Tibial nerve (tissue), 4 donors: ENCODE measurements around the gene GRPEL2. TPM values are rescaled to one million over a fixed set of nuclear protein-coding genes. Genes with fewer than 3 reads are reported as not detected.

Experiments used
- DNase-seq, 2 donors: peaks; one replicate each; pipeline ENCODE4 v3.0.0-alpha.2; 2019; ENCODE audit warnings: low spot score in 2 of 2
- H3K27ac ChIP-seq, 4 donors: fragments of 200-600 bp; sonication (generic) in 3 of 4; one replicate each; pipeline ENCODE4 v1.5.1; 2017 to 2019; ENCODE audit warnings: mild to moderate bottlenecking in 1 of 4
- H3K27me3 ChIP-seq, 2 donors: fragments of 200-600 bp; sonication (generic) in 1 of 2; one replicate each; pipeline versions ENCODE4 v1.5.1 to v1.6.0; 2017 to 2019
- H3K36me3 ChIP-seq, 3 donors: fragments of 200-600 bp; sonication (generic); one replicate each; pipeline ENCODE4 v1.5.1; 2018 to 2019
- H3K4me1 ChIP-seq, 4 donors: fragments of 200-600 bp; sonication (generic) in 3 of 4; one replicate each; pipeline ENCODE4 v1.5.1; 2017 to 2019
- H3K4me3 ChIP-seq, 4 donors: fragments of 200-600 bp; sonication (generic) in 3 of 4; one replicate each; pipeline ENCODE4 v1.5.1; 2017 to 2019; ENCODE audit warnings: mild to moderate bottlenecking in 1 of 4, moderate library complexity in 1 of 4
- H3K9me3 ChIP-seq, 4 donors: fragments of 200-600 bp; sonication (generic) in 3 of 4; one replicate each; pipeline ENCODE4 v1.5.1; 2017 to 2019
- CTCF ChIP-seq, 5 experiments: fragments of 200-600 bp in 3 of 5; fragments of 450-650 bp in 2 of 5; sonication (generic) in 3 of 5; IDR thresholded peaks; one replicate each; pipeline ENCODE4 v1.5.1; 2016 to 2019; ENCODE audit warnings: antibody characterized with exemption in 5 of 5, mild to moderate bottlenecking in 3 of 5, moderate library complexity in 2 of 5
- EP300 ChIP-seq, 2 donors: sonication (generic); formaldehyde crosslinking; IDR thresholded peaks; one replicate each; pipeline ENCODE4 v1.6.1; 2017; ENCODE audit warnings: antibody characterized with exemption in 2 of 2, mild to moderate bottlenecking in 1 of 2
- POLR2A ChIP-seq, 2 donors: fragments of 450-650 bp; IDR thresholded peaks; one replicate each; pipeline ENCODE4 v1.6.1; 2017; ENCODE audit warnings: antibody characterized with exemption in 2 of 2, mild to moderate bottlenecking in 2 of 2, moderate library complexity in 2 of 2
- WGBS, 2 donors: methylation state at CpG; one replicate each; pipeline ENCODE4 v1.1.5; 2018; 5-methylcytosine and 5-hydroxymethylcytosine counted together
- total RNA-seq, 4 donors: library from RNA; depleted of rRNA; stranded (reverse); fragments of >200 nt; gene quantifications; one replicate each; pipeline ENCODE4 v1.1.0, GENCODE V29; 2016

GRPEL2 gene
- total RNA-seq, 4 donors from 2014 or later = 6.5 to 13.5 (median 10.3) TPM

- WGBS, 2 donors = 80 to 95% methylated on average over 6 of the region's 6 CpGs
- DNase-seq = no peak
- H3K4me1 ChIP-seq = peaks cover 0 to 7% (median 3%) of the 10 kb centered on the region in 4 donors
- peaks cover 0 to 6% (median 0%) of the 10 kb centered on the region in 3 donors for H3K36me3 ChIP-seq
- no peaks in the 10 kb centered on the region for H3K27me3 ChIP-seq
- TF ChIP-seq CTCF (IDR thresholded peaks at IDR 0.05) = no peak
- TF ChIP-seq EP300 (IDR thresholded peaks at IDR 0.05) = no peak
- TF ChIP-seq POLR2A (IDR thresholded peaks at IDR 0.05) = no peak
- H3K27ac ChIP-seq = no peak overlapping the region
- no peaks in the 10 kb centered on the region for H3K9me3 ChIP-seq
- H3K4me3 ChIP-seq = no peak overlapping the region
Measured at GRCh38 chr5:149365418-149365817, 20.1 kb downstream of the GRPEL2 start.

DNA sequence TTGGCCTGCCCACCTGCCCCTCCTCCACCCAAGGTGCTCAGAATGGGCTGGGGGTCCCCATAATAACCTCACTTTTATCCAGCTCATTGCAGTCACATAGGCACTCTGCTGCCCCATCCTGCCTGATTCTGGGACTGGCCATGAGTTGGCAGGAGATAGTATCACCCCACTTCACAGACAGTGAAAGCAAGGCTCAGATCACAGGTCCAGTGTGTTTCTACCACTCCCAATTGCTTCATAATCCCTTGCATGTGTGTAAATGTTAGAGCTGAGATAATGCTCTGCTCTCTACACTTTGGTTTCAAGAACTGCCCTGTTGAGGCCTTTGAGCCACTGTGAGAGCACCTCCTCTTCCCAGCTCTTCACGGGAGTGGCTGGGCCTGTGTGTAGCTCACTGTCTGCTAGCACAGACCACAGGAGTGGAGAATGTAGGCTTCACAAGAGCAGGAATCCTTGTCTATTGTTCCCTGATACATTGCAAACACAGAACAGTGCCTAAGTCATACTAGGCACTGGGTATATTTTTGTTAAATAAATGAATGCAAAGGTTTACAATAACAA is 20.9 kb downstream of the GRPEL2 start:
- Histone ChIP-seq H3K36me3 (peaks cover 0 to 6% (median 0%) of the 10 kb centered on the region in 3 donors), H3K4me1 (peaks cover 0 to 9% (median 3%) of the 10 kb centered on the region in 4 donors), H3K4me3 (no peak overlapping the region), H3K27ac (no peak overlapping the region), H3K9me3 (no peaks in the 10 kb centered on the region), H3K27me3 (no peaks in the 10 kb centered on the region)
- no peak for DNase-seq
- TF ChIP-seq CTCF (IDR thresholded peaks at IDR 0.05) (no peak), EP300 (IDR thresholded peaks at IDR 0.05) (no peak), POLR2A (IDR thresholded peaks at IDR 0.05) (no peak)
- WGBS, 2 donors = 63 to 68% methylated on average over 1 of the region's 1 CpG

DNA sequence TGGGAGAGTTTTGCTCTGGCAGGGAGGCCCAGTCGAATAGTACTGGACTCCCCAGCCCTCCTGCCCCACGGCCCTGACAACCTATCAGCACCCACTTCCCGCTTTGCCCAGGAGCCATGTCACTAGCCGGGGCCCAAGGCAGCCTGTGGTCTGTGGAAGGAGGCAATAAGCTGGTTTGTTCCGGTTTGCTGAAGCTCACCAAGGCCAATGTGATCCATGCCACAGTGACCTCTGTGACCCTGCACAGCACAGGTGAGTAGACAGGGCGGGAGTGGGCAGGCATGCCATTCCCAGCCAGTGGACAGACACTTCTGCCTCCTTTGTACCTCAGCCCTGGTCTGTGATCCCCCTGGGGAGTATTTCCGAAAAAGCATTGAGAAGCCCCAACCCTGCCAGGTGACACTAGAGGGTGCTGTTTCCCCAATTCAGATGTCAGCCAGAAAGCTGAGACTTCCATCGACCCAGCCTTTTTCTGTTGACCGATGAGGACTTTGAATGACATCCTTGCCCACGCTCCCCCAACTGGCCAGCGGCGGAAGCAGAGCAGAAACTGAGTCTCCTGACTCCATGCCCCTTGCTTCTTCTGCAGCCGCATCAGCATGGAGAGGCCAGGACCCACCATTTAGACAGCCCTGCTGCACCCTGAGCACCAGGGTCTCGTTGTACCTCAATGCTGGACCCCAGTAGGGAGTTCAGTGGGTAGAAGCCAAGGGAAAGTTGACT is 22.1 kb downstream of the GRPEL2 start:
- DNase-seq = peak; percentile 41 to 63
- Histone ChIP-seq H3K36me3 (peaks cover 0 to 6% (median 0%) of the 10 kb centered on the region in 3 donors), H3K9me3 (no peaks in the 10 kb centered on the region), H3K27ac (no peak overlapping the region), H3K27me3 (no peaks in the 10 kb centered on the region), H3K4me1 (peaks cover 0 to 12% (median 3%) of the 10 kb centered on the region in 4 donors), H3K4me3 (no peak overlapping the region)
- WGBS, 2 donors = 37 to 42% methylated on average over 14 of the region's 14 CpGs
- TF ChIP-seq POLR2A (IDR thresholded peaks at IDR 0.05) (no peak), CTCF (IDR thresholded peaks at IDR 0.05) (peak; percentile 75 to 84 (median 77)), EP300 (IDR thresholded peaks at IDR 0.05) (no peak)

GRCh38 chr5:149367972-149368645 is 22.8 kb downstream of the GRPEL2 start:
- Histone ChIP-seq H3K4me1 (peaks cover 0 to 12% (median 3%) of the 10 kb centered on the region in 4 donors), H3K4me3 (no peak overlapping the region)

More at GRCh38 chr5:149367972-149368645, 22.8 kb downstream of the GRPEL2 start:
- 90 to 91% methylated on average over 22 of the region's 22 CpGs for WGBS, 2 donors
- Histone ChIP-seq H3K9me3 (no peaks in the 10 kb centered on the region), H3K27ac (no peak overlapping the region), H3K27me3 (no peaks in the 10 kb centered on the region), H3K36me3 (peaks cover 0 to 6% (median 0%) of the 10 kb centered on the region in 3 donors)
- no peak for TF ChIP-seq CTCF (IDR thresholded peaks at IDR 0.05)
- no peak for TF ChIP-seq EP300 (IDR thresholded peaks at IDR 0.05)
- no peak for TF ChIP-seq POLR2A (IDR thresholded peaks at IDR 0.05)
- DNase-seq = no peak
